ENCODE measurements around the gene ARSJ. TPM values are rescaled to one million over a fixed set of nuclear protein-coding genes. Genes with fewer than 3 reads are reported as not detected.
"Not testable (repeated sequence)": the region's sequence is repeated elsewhere in the genome, so short reads cannot be mapped to it uniquely, and the experiment has no call there.

The ARSJ gene
- total RNA-seq, 4 donors from 2014 or later: 18.1 to 26.0 (median 21.2) TPM

DNA sequence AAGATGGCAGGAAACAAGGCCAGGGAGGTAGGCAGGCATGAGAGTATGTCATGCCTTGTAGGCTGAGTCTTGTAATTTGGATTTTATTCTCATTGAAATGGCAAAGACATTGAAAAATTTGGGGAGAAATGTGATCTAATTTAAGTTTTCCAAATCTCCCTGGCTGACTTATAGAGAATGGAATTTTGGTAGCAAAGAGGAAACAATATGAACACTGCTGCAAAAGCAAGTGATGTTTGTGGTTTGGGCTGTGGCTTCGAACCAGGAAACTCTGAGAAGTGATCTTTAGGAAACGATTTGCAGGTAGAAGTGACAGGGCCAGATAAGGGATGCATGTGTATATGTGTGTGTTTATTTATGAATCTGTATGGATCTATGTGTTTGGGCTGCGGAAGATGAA, 35.6 kb downstream of the ARSJ start:
- no peak for DNase-seq (ENCODE audit: extremely low spot score)
- Histone ChIP-seq H3K27ac (replicated peaks in 1 of 4) (no peak overlapping the region), H3K9me3 (no peaks in the 10 kb centered on the region), H3K27me3 (no peaks in the 10 kb centered on the region), H3K4me3 (no peak overlapping the region), H3K4me1 (peaks cover 0 to 10% (median 8%) of the 10 kb centered on the region in 4 donors), H3K36me3 (no peaks in the 10 kb centered on the region)
- 61% methylated on average over 3 of the region's 3 CpGs for WGBS
- TF ChIP-seq POLR2A (IDR thresholded peaks at IDR 0.05; ENCODE audit: low read depth) (no peak), CTCF (IDR thresholded peaks at IDR 0.05) (no peak), EP300 (IDR thresholded peaks at IDR 0.05) (no peak), POLR2AphosphoS5 (IDR thresholded peaks at IDR 0.05) (no peak)
- intact Hi-C loops (cut with DNase I): no loop called here

- Histone ChIP-seq H3K9me3 (no peaks in the 10 kb centered on the region), H3K27me3 (no peaks in the 10 kb centered on the region), H3K4me3 (no peak overlapping the region), H3K36me3 (no peaks in the 10 kb centered on the region), H3K4me1 (peaks cover 0 to 10% (median 8%) of the 10 kb centered on the region in 4 donors), H3K27ac (replicated peaks in 1 of 4) (no peak overlapping the region)
- TF ChIP-seq POLR2A (IDR thresholded peaks at IDR 0.05; ENCODE audit: low read depth) (no peak), POLR2AphosphoS5 (IDR thresholded peaks at IDR 0.05) (no peak), EP300 (IDR thresholded peaks at IDR 0.05) (no peak), CTCF (IDR thresholded peaks at IDR 0.05) (no peak)
- intact Hi-C loops (cut with DNase I): no loop called here
- no peak for DNase-seq (ENCODE audit: extremely low spot score)
- 43% methylated on average over 1 of the region's 1 CpG for WGBS
Measured at GRCh38 chr4:113943085-113943484, 36.4 kb downstream of the ARSJ start.

GRCh38 chr4:113941836-113942235, 37.6 kb downstream of the ARSJ start:
- TF ChIP-seq EP300 (IDR thresholded peaks at IDR 0.05): no peak
- TF ChIP-seq CTCF (IDR thresholded peaks at IDR 0.05): no peak
- TF ChIP-seq POLR2AphosphoS5 (IDR thresholded peaks at IDR 0.05): no peak
- TF ChIP-seq POLR2A (IDR thresholded peaks at IDR 0.05; ENCODE audit: low read depth): no peak
- intact Hi-C loops (cut with DNase I): no loop called here
- no peaks in the 10 kb centered on the region for H3K36me3 ChIP-seq
- DNase-seq (ENCODE audit: extremely low spot score): no peak
- H3K27me3 ChIP-seq: no peaks in the 10 kb centered on the region
- no peaks in the 10 kb centered on the region for H3K9me3 ChIP-seq
- H3K27ac ChIP-seq (replicated peaks in 1 of 4): no peak overlapping the region
- WGBS: 56% methylated on average over 1 of the region's 1 CpG
- H3K4me3 ChIP-seq: no peak overlapping the region
- H3K4me1 ChIP-seq: peaks cover 0 to 16% (median 8%) of the 10 kb centered on the region in 4 donors

- H3K36me3 ChIP-seq; H3K9me3 ChIP-seq; H3K27ac ChIP-seq (replicated peaks in 1 of 4); H3K27me3 ChIP-seq; H3K4me3 ChIP-seq; DNase-seq (ENCODE audit: extremely low spot score); intact Hi-C loops (cut with DNase I): not testable (repeated sequence)
- 95% methylated on average over 2 of the region's 2 CpGs for WGBS
- peaks cover 0 to 23% (median 17%) of the 10 kb centered on the region in 4 donors for H3K4me1 ChIP-seq
Measured at GRCh38 chr4:113940103-113940502, 39.3 kb downstream of the ARSJ start.

GRCh38 chr4:113935190-113935589, 44.3 kb downstream of the ARSJ start:
- Histone ChIP-seq H3K36me3 (no peaks in the 10 kb centered on the region), H3K4me3 (no peak overlapping the region), H3K27me3 (no peaks in the 10 kb centered on the region), H3K4me1 (peaks cover 0 to 18% (median 9%) of the 10 kb centered on the region in 4 donors), H3K27ac (replicated peaks in 1 of 4) (no peak overlapping the region), H3K9me3 (no peaks in the 10 kb centered on the region)
- TF ChIP-seq POLR2A (IDR thresholded peaks at IDR 0.05; ENCODE audit: low read depth) (no peak), CTCF (IDR thresholded peaks at IDR 0.05) (no peak), POLR2AphosphoS5 (IDR thresholded peaks at IDR 0.05) (no peak), EP300 (IDR thresholded peaks at IDR 0.05) (no peak)
- intact Hi-C loops (cut with DNase I): no loop called here
- no peak for DNase-seq (ENCODE audit: extremely low spot score)

DNA sequence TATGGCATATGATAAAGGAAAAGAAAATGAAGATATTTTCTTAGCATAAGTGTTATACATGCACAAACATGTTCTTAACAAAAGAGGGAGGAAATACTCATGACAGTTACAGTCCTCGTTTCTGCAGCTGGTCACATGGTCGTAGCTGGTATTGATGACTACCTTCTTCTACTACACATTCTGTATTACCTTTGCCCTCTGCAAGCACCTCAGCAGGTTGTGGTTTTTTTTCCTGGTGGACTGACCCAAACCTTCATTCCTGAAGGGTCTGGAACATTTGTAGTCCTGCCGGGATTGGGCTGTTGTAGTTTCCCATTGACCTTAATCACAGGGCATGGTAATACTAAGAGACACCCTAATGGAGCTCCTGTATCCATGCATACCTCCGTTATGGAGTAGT, 54.7 kb downstream of the ARSJ start:
- H3K4me3 ChIP-seq; H3K9me3 ChIP-seq; H3K27me3 ChIP-seq; DNase-seq (ENCODE audit: extremely low spot score); H3K36me3 ChIP-seq; intact Hi-C loops (cut with DNase I); H3K27ac ChIP-seq (replicated peaks in 1 of 4): not testable (repeated sequence)
- WGBS: 93% methylated on average over 4 of the region's 4 CpGs
- H3K4me1 ChIP-seq: peaks cover 0 to 30% (median 19%) of the 10 kb centered on the region in 4 donors

Measured in esophagus muscularis mucosa (tissue), 4 donors.